HG03432 (cell line): ENCODE measurements around the gene CELF1.
"Not testable (repeated sequence)": the region's sequence is repeated elsewhere in the genome, so short reads cannot be mapped to it uniquely, and the experiment has no call there.

Experiments used
- ATAC-seq: cut with Tn5 transposase; IDR thresholded peaks from one replicate; pipeline ENCODE4 v1.9.1; 2021; ENCODE audit warnings: mild to moderate bottlenecking, moderate library complexity; ENCODE audit not compliant: unreplicated experiment

The CELF1 gene

DNA sequence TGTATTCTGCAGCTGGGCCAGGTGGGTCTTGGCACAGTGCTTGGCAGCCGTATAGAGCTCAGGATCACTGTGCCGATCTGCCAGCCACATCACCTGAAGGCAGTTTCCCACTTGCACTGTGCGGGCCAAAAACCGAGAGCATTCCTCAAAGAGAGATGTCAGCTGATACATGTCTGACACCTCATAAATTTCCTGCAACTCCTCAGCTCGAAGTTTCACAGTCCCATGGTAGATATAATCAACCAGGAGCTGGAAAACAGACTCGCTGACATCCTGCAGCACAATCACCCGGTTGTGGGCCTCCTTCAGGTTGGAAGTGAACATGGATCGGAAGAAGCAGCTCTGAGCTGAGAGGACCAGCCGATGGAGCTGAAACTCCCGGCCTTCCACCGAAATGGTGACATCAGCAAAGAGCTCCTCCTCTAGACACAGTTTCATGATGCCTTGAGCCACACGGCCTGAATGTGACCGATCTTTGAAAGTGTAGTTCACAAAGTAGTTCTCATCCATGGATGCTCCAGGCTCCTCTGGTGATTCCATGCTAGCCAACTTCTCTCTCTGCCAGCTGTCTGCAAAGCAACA, 24.6 kb upstream of the CELF1 start:
- ATAC-seq: no peak

DNA sequence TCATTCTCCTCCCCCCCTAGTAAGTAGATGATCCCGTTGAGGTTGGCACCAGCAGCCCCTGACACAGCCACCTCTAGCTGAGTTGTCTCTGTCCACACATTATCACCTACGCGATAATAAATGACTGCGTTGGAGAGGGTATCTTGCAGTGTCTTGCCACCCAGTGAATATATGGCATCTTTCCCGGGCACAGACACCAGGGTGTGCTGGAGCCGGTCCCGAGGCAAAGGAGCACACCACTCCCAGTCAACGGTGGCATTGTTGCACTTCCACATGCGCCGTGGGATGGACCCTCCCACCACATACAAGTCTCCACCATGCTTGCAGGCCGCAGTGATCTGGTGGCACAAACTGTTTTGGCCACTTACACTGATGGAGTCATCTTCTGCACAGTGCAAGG, 20.4 kb upstream of the CELF1 start:
- no peak for ATAC-seq

DNA sequence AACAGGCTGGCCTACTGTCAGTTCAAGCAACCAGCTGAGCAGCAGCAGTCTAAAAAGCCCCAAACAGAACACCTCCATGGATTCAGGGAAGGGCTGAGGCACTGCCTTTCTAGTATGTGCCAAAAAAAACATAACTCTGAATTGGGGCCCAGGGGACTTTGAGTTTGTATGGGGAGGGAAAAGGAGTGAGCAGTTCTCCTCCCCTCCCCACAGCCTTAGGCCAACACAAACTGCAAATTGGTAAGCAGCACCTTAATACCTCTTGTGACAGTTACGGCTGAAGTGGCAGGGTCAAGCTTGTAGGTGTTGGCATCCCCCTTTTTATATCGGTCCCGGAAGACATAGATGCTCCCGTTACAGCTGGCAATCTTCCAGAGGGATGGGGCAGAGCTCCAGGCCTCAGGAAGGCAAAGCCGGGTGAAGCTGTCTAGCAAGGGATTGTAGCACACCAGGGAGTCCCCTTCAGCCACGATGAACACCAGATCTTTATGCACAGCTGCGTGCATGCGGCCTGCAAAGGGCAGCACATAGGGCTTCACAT, 19.9 kb upstream of the CELF1 start:
- ATAC-seq: no peak

DNA sequence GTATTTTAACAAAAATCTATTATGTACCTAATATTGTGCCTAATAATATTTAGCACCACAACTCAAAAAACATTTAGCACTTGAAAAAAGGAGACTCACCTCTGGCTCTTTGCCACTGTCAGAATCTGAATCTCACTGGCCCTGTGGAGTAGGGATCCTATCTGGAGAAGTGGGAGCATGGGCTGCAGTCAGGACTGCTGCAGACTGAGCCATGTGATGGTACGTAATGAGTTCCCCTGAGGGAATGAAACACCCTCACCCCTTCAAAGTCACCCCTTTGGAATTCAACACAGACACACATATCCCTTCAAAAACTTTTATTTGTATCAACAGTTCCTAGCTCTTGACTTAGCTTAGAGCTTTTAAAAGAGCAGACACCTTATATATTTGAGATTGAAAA, 19.0 kb upstream of the CELF1 start:
- ATAC-seq: no peak

DNA sequence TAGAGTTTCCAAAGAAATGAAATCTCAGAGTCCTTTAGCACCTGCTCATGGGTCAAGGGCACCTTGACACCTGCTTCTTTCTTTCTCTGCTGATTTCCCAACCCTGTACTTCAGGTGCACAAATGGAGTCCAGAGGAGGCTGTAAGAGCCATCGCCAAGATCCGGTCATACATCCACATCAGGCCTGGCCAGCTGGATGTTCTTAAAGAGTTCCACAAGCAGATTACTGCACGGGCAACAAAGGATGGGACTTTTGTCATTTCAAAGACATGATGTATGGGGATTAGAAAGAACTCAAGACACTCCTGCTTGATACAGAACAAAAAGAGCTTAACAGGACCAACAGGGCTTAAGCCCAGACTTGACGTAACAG, 18.4 kb upstream of the CELF1 start:
- no peak for ATAC-seq

DNA sequence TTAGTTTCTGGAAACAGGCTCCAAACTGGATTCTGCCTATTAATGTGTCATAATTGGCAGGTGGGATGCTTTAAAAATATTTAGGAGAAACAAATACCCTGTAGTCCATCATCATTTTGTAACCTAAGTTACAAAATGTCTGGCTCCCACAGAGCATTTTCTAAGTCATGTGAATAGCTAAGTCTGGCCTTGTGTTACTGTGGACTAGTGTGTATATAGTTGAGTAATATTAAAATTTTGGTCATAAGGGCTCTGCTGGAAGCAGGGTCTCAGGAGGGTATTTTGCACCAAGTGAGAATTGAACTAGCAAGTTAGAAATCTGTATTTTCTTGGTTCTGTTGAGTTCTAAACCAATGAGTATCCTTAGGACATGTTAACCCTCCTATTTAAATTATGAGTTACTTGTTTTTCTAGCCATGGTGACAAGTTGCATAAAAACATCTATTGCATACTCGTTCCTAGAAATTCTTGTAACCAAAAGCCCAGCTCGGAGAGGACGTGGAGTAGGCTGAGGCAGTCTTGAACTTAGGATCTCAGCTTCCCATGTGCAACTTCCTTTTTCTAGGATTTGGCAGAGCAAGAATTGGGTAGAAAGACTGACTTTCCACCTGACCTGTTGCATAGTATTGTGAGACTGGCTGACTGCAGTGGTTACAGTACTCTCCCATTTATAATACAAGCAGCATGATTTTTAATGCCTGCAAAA, 17.9 kb upstream of the CELF1 start:
- ATAC-seq: no peak

DNA sequence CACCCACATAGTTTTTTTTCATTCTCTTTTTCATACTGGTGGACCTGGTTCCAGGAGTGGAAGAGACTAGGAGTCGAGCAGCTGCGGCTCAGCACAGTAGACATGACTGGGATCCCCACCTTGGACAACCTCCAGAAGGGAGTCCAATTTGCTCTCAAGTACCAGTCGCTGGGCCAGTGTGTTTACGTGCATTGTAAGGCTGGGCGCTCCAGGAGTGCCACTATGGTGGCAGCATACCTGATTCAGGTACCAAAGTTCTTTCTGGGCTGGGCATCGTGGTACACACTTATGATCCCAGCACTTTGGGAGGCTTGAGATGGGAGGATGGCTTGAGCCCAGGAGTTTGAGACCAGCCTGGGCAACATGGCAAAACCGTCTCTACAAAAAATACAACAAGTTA, 16.7 kb upstream of the CELF1 start:
- ATAC-seq: no peak

DNA sequence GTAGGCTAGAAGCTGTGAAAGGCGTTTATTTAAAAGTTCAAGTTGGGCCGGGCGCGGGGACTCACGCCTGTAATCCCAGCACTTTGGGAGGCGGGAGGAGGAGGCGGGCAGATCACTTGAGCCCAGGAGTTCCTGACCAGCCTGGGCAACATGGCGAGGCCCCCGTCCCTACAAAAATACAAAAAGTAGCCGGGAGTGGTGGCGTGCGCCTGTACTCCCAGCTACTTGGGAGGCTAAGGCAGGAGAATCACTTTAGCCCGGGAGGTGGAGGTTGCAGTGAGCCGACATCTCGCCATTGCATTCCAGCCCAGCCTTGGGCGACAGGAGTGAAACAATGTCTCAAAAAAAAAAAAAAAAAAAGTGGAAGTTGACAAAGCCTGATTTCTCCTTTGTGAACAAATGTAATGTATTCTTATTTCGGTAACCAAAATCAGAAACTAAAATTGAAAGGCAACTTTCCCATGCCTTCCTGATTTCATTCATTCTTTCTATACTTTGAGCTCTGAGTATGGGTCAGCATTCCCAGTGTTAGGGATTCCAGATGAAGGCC, 13.3 kb upstream of the CELF1 start:
- no peak for ATAC-seq

DNA sequence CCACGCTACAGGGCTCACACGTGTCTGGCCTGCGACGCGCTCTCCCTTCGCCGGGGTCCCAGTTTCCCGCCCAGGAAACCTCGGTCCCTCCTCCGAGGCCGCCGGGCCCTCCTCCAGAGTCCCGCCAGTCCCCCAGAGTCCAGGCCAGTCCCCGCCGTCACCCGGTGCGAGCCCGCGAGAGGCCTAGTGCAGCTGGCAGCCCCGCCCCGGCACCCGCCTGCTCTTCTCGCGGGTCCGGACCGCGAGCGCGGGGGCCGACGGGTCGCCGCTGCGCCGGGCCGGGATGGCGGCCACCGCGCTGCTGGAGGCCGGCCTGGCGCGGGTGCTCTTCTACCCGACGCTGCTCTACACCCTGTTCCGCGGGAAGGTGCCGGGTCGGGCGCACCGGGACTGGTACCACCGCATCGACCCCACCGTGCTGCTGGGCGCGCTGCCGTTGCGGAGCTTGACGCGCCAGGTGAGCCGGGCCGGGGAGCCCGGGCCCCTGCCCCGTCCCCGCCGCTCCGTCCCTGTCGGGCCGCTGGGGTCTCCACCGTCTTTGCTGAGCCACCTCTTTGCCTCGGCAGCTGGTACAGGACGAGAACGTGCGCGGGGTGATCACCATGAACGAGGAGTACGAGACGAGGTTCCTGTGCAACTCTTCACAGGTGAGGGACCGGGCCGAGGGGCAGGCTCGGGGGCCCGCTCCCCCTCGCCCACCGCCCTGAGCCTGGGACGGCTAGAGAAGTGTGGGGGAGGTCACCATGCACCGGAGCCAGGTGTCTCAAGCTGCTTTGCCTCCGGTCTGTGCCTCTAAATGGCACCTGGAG, 12.6 kb upstream of the CELF1 start, which contains the start of gene PTPMT1:
TSS of gene PTPMT1 (plus strand) at position 260 of the 809 bp plus-strand sequence. CDS start at position 284, 24 bp downstream.
- ATAC-seq: peak; percentile 93

DNA sequence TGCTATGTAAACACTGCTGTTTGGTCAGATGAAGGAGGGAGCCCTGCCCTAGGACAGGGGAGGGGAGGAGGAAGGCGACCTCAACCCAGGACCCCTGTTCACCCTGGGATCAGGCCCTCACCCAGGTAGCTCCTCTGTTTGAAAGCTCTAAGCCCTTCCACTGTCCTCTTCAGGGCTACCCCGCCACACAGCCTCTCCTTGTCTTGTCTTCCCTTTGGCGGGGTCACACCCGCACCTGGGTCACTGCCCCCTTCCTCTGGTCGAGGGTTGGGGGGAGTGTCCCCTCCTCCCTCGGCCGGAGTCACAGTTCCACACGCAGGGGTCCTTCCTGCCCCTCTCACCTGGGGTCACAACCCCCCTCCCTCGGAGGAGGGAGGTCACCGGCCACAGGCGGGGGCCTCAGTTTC, 12.0 kb upstream of the CELF1 start:
- no peak for ATAC-seq

DNA sequence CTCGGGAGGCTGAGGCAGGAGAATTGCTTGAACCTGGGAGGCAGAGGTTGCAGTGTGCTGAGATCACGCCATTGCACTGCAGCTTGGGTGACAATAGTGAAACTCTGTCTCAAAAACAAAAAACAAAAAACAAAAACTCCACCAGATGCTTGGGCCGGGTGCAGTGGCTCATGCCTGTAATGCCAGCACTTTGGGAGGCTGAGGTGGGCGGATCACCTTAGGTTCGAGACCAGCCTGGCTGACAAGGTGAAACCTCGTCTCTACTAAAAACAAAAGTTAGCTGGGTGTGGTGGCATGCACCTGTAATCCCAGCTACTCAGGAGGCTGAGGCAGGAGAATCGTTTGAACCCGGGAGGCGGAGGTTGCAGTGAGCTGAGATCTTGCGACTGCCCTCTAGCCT, 11.4 kb upstream of the CELF1 start:
- ATAC-seq: not testable (repeated sequence)

DNA sequence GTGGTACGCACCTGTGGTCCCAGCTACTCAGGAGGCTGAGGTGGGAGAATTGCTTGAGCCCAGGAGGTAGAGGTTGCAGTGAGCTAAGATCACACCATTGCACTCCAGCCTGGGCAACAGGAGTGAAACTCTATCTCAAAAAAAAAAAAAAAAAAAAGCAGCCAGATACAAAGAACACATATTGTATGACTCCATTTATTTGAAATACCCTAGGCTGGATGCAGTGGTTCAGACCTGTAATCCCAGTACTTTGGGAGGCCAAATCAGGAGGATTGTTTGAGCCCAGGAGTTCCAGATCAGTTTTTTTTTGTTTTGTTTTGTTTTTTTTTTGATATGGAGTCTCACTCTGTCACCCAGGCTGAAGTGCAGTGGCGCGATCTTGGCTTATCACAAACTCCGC, 9.5 kb upstream of the CELF1 start:
- not testable (repeated sequence) for ATAC-seq

DNA sequence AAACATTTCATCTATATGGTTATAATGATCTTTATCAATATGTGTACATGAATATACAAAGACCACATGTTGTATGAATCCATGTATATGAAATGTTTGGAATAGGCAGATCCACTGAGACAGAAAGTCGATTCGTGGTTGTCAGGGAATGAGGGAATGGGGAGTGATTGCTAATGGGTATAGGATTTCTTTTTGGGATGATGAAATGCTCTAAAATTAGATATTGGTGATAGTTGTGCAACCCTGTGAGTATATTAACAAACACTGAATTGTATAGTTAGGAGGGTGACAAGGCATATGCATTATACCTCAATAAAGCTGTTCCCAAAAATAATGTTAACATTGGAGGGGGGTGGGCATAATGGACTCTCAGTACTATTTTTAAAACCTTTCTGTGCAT, 7.5 kb upstream of the CELF1 start:
- no peak for ATAC-seq

DNA sequence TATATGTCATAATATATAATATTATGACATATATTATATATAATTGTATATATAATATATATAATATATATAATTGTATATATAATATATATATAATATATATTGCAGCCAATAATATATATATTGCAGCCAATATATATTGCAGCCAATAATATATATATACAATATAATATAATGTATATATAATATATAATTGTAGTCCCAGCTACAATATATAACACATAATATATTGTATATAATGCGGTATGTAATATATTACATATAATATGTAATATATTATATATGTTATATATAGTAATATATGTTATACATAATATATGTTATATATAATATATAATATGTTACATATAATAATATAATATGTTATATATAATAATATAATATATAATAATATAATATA, 5.8 kb upstream of the CELF1 start:
- no peak for ATAC-seq

DNA sequence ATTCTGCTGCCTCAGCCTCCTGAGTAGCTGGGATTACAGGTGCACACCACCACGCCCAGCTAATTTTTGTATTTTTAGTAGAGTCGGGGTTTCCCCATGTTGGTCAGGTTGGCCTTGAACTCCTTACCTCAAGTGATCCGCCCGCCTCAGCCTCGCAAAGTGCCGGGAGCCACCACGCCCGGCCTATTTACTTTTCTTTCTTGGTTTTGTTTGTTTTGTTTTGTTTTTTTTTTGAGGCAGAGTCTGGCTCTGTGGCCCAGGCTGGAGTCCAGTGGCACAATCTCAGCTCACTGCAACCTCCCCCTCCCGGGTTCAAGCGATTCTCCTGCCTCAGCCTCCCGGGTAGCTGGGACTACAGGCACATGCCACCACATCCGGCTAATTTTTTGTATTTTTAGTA, 4.1 kb upstream of the CELF1 start:
- not testable (repeated sequence) for ATAC-seq

DNA sequence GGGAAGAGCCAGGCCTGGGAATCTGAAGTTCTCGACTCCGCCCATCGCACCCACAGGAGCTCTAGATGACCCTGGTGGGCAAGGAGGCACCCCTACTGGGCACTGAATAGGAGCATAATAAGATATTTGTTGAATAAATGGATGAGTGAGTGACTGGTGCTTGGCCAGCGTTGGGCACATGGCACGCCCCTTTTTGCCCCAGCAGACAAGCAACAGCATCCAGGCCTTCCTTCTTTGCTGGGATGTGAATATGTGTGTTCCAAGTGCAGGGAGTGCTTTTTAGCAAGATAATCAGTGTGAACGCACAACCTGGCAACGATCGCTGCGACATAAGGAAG, 443 bp upstream of the CELF1 start:
- peak; percentile 22 for ATAC-seq

DNA sequence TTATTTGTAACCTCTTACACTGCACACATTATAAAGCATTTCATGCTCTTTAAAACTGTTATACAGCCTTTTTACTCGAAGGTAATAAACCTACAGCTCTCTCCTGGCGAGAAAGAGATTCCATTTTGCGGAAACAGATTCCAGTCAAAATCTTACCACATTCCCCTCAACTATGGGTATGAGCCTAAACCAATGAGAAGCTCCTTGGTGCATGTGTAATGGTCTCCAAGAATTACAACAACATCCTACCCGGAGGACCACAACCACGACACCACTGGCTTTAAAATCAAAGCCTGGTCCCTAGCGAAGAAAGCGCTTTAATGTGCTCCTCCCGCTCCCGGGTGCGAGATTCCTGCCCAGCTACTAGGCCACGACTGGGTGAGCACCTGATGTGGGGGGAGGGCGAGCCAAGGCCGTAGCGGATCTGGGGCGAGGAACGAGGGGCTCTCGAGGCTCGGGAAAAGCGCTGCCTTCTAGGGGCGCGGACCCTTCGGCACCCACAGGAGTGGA, 821 bp downstream of the CELF1 start:
- ATAC-seq: peak; percentile 7

DNA sequence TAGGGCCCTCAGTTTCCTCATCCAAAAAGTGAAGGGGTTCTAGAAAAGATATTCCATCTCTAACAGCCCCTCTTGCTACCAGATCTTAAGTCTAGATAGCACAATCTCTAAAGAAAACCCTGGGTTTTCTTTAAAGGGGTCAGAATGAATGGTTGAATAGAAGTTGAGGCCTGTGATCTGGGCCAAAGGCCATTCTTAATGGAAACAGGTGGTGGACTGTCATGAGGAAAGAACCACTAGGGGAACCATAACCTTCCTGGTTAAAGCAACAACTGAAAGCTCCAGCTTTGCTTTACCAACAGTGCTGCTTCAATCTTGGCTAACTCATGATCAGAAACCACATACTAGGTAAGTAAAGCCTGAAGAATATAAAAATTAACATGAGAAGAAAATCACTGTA, 1.8 kb downstream of the CELF1 start:
- ATAC-seq: no peak

DNA sequence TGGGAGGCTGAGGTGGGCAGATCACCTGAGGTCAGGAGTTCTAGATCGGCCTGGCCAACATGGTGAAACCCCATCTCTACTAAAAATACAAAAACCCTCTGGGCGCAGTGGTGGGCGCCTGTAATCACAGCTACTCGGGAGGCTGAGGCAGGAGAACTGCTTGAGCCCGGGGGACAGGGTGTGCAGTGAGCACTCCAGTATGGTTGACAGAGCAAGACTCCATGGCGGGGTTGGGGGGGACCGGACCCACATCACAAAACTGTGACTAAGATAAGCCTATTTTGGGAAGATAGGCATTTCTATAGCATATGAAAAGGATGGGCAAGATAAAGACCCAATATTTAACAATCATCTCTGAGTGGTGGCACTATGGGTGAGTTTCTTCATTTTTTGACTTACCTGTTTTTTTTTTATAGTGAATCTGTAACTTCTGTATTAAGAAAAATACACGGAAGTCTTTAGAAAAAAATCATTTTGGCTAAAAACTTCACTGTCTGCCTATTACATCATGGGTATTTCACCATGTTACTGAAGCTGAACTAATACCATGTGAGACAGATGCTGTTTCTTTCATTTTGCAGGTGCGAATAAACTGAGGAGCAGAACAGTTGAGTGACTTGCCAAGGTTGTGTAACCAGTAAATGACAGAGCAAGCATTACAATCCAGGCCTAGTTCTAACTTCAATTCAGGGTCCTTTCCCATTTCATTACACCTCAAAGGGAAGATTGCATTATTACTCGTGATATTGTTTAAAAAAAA, 2.5 kb downstream of the CELF1 start:
- no peak for ATAC-seq

DNA sequence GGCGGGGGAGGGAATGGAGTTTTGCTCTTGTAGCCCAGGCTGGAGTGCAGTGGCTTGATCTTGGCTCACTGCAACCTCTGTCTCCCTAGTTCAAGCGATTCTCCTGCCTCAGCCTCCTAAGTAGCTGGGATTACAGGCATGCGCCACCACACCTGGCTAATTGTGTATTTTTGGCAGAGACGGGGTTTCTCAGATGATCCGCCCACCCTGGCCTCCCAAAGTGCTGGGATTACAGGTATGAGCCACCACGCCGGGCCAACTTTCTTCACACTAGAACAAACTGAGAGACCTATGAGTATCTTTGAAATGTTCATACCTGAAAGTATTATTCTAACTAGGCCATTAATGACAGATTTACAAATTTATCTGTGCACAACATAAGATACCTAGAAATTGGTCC, 6.7 kb downstream of the CELF1 start:
- not testable (repeated sequence) for ATAC-seq

DNA sequence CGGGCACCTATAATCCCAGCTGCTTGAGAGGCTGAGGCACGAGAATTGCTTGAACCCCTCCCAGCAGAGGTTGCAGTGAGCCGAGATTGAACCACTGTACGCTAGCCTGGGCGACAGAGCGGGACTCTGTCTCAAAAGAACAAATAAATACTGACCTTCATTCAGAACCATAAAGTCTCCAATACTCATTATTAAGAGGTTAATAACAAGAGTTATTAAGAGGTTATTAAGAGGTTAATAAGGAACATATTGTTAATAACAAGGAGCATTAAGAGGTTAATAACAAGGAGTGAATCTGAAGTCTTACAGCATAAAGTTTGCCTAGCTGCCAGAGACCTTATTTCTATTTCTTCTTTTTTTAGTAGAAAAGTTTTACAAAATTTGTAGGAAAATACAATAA, 7.6 kb downstream of the CELF1 start:
- ATAC-seq: no peak
